HL-60 (cell line): Measurements from ENCODE around the gene BOLA3.
"Not testable (repeated sequence)": the region's sequence is repeated elsewhere in the genome, so short reads cannot be mapped to it uniquely, and the experiment has no call there.

Experiments
- DNase-seq, 2 experiments: peaks; one replicate each; pipeline ENCODE4 v3.0.0-alpha.2; 2010 to 2020; ENCODE audit warnings: low read depth in 1 of 2, low spot score in 1 of 2
- H3K27ac ChIP-seq: fragments of 250-450 bp; sonication (Bioruptor Pico); replicated peaks from 2 replicates; pipeline ENCODE4 v1.5.1; 2020; ENCODE audit warnings: mild to moderate bottlenecking, moderate library complexity
- H3K27me3 ChIP-seq: fragments of 250-450 bp; sonication (Bioruptor Pico); 2 replicates; pipeline ENCODE4 v1.5.1; 2021; ENCODE audit warnings: mild to moderate bottlenecking, moderate library complexity; ENCODE audit not compliant: insufficient read depth, poor library complexity, severe bottlenecking
- H3K4me3 ChIP-seq: replicated peaks from 2 replicates; pipeline ENCODE4 v1.5.1; 2011; ENCODE audit warnings: mild to moderate bottlenecking, control low read depth, low read length; ENCODE audit not compliant: insufficient read depth
- GABPA ChIP-seq: IDR thresholded peaks from 2 replicates; pipeline ENCODE4 v1.6.1; 2012; ENCODE audit warnings: low read depth
- POLR2AphosphoS5 ChIP-seq: IDR thresholded peaks from 2 replicates; pipeline ENCODE4 v1.6.1; 2012; ENCODE audit warnings: low read depth
- SPI1 ChIP-seq: IDR thresholded peaks from 2 replicates; pipeline ENCODE4 v1.6.1; 2012; ENCODE audit warnings: low read depth, mild to moderate bottlenecking, borderline replicate concordance
- TF ChIP-seq, protein P1 (sequence below): IDR thresholded peaks from one replicate; pipeline ENCODE4 v1.5.1; 2011; ENCODE audit warnings: low read length, control low read depth, inconsistent platforms; ENCODE audit not compliant: insufficient read depth
- TF ChIP-seq, protein P2 (sequence below): IDR thresholded peaks from 2 replicates; pipeline ENCODE4 v1.6.1; 2012; ENCODE audit warnings: low read depth; ENCODE audit not compliant: insufficient replicate concordance

The BOLA3 gene

DNA sequence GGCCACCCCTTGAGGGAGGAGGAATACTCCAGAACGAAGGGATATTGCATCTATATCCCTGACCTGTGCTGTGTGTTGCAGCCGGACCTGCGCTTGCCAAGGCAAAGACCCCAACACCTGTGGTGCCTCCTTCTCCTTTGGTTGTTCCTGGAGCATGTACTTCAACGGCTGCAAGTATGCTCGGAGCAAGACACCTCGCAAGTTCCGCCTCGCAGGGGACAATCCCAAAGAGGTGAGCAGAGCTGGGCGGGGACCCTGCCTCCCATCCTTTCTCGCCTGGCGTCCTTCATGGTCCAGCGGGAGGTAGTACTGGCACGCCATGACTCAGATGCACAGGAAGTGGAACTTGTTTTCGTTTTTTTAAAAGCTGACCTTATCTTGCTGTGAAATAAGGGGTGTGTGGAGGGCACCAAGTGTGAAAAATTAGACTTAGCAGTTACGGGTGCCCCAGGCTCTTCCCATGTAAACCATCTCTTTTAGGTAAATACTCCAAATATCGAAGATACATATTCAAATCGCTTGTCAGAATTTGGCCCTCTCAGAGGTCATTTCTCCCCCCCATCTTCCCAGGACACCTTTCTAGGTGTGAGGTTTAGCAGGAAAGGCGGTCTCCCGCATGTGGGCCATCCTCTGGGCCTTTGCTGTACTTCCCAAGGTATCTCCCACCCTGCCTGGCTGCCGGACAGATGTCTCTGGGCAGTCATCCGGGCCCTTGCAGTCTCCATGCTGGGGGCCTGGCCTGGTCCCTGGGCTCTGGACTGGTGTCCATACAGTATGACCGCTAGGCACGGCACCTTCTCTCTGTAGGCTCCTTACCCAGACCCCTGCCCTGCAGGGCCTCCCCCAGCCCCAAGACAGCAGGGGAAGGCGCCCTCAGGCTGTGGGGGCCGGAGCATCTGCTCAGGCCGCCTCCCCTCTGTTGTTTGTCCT is 57.6 kb downstream of the BOLA3 start:
- Histone ChIP-seq H3K27ac (no peak overlapping the region), H3K27me3 (no peaks in the 10 kb centered on the region), H3K4me3 (no peak overlapping the region)
- DNase-seq = no peak
- TF ChIP-seq, protein P1, sequence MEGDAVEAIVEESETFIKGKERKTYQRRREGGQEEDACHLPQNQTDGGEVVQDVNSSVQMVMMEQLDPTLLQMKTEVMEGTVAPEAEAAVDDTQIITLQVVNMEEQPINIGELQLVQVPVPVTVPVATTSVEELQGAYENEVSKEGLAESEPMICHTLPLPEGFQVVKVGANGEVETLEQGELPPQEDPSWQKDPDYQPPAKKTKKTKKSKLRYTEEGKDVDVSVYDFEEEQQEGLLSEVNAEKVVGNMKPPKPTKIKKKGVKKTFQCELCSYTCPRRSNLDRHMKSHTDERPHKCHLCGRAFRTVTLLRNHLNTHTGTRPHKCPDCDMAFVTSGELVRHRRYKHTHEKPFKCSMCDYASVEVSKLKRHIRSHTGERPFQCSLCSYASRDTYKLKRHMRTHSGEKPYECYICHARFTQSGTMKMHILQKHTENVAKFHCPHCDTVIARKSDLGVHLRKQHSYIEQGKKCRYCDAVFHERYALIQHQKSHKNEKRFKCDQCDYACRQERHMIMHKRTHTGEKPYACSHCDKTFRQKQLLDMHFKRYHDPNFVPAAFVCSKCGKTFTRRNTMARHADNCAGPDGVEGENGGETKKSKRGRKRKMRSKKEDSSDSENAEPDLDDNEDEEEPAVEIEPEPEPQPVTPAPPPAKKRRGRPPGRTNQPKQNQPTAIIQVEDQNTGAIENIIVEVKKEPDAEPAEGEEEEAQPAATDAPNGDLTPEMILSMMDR = no peak
- TF ChIP-seq GABPA (no peak), SPI1 (no peak), POLR2AphosphoS5 (no peak)
- TF ChIP-seq, protein P2, sequence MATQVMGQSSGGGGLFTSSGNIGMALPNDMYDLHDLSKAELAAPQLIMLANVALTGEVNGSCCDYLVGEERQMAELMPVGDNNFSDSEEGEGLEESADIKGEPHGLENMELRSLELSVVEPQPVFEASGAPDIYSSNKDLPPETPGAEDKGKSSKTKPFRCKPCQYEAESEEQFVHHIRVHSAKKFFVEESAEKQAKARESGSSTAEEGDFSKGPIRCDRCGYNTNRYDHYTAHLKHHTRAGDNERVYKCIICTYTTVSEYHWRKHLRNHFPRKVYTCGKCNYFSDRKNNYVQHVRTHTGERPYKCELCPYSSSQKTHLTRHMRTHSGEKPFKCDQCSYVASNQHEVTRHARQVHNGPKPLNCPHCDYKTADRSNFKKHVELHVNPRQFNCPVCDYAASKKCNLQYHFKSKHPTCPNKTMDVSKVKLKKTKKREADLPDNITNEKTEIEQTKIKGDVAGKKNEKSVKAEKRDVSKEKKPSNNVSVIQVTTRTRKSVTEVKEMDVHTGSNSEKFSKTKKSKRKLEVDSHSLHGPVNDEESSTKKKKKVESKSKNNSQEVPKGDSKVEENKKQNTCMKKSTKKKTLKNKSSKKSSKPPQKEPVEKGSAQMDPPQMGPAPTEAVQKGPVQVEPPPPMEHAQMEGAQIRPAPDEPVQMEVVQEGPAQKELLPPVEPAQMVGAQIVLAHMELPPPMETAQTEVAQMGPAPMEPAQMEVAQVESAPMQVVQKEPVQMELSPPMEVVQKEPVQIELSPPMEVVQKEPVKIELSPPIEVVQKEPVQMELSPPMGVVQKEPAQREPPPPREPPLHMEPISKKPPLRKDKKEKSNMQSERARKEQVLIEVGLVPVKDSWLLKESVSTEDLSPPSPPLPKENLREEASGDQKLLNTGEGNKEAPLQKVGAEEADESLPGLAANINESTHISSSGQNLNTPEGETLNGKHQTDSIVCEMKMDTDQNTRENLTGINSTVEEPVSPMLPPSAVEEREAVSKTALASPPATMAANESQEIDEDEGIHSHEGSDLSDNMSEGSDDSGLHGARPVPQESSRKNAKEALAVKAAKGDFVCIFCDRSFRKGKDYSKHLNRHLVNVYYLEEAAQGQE = no peak

DNA sequence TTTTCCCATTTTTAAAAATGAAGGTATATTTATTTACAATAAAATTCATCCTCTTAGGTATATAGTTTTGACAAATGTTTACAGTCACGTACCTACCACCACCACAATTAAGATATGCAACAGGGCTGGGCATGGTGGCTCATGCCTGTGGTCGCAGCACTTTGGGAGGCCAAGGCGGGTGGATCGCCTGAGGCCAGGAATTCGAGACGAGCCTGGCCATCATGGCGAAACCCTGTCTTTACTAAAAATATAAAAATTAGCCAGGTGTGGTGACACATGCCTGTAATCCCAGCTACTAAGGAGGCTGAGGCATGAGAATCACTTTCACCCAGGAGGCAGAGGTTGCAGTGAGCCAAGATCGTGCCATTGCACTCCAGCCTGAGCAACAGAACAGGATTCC is 59.0 kb downstream of the BOLA3 start:
- H3K27me3 ChIP-seq, H3K4me3 ChIP-seq, H3K27ac ChIP-seq, DNase-seq: not testable (repeated sequence)

DNA sequence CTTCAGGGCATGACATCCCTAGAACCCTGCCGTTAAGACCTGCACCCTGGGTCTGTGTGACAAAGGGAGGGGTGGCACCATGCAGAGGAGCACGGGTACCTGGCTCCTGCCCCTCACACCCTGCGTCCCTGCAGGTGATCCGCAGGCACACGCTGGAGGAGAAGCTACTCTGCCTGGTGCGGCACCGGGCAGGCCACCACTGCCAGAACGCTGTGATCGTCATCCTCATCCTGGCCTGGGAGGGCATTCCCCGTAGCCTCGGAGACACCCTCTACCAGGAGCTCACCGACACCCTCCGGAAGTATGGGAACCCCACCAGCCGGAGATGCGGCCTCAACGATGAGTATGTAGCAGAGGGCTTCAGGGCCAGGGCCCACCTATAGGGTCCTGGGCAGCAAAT is 60.0 kb downstream of the BOLA3 start:
- H3K4me3 ChIP-seq = no peak overlapping the region
- H3K27me3 ChIP-seq = no peaks in the 10 kb centered on the region
- no peak for TF ChIP-seq GABPA
- TF ChIP-seq, protein P1 = no peak
- TF ChIP-seq, protein P2 = no peak
- no peak for TF ChIP-seq POLR2AphosphoS5
- no peak for TF ChIP-seq SPI1
- no peak for DNase-seq
- H3K27ac ChIP-seq = no peak overlapping the region

DNA sequence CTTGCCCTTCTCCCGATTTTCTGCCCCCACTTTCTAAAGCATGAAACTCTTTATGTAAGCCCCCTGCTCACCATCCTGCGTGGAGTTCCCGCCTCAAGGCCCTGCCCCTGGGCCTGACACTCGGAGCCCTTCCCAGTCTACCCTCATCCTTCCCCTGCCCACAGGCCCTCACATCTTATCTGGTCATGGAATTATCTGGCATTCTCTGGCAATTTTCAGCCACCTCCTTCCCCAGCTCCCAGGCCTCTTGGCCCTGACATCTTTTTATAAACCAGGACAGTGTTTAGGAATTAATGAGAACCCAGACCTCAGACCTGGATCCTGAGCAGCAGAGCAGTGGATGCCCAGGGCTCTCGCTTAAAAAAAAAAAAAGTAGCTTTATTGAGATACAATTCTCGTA is 61.7 kb downstream of the BOLA3 start:
- Histone ChIP-seq H3K27me3 (no peaks in the 10 kb centered on the region), H3K4me3 (no peak overlapping the region), H3K27ac (no peak overlapping the region)
- TF ChIP-seq POLR2AphosphoS5 (no peak), GABPA (no peak), SPI1 (no peak)
- TF ChIP-seq, protein P2 = no peak
- TF ChIP-seq, protein P1 = no peak
- DNase-seq = no peak
